ENCODE measurements around the gene ZNF586.

The ZNF586 gene

GRCh38 chr19:57755031-57755430 lies 14.4 kb upstream of the ZNF586 start:
- CTCF ChIA-PET = no interaction called here
- POLR2A ChIA-PET = no interaction called here
- peaks cover 79 to 99% of the 10 kb centered on the region in 2 experiments for H3K36me3 ChIP-seq (ENCODE audit: control insufficient read depth in 2 of 2, insufficient read depth in 1 of 2, low read length in 2 of 2)
- TF ChIP-seq ZNF548 (tag by site-specific recombination; IDR thresholded peaks at IDR 0.05) (no peak), ZNF239 (tag by site-specific recombination; IDR thresholded peaks at IDR 0.05) (no peak), ZNF747 (tag by site-specific recombination; IDR thresholded peaks at IDR 0.05) (no peak), ZNF48 (tag by site-specific recombination; IDR thresholded peaks at IDR 0.05) (no peak), SETDB1 (IDR thresholded peaks at IDR 0.05; ENCODE audit: insufficient read length, low read length) (peak; percentile 73)
- TF ChIP-seq, protein P1, sequence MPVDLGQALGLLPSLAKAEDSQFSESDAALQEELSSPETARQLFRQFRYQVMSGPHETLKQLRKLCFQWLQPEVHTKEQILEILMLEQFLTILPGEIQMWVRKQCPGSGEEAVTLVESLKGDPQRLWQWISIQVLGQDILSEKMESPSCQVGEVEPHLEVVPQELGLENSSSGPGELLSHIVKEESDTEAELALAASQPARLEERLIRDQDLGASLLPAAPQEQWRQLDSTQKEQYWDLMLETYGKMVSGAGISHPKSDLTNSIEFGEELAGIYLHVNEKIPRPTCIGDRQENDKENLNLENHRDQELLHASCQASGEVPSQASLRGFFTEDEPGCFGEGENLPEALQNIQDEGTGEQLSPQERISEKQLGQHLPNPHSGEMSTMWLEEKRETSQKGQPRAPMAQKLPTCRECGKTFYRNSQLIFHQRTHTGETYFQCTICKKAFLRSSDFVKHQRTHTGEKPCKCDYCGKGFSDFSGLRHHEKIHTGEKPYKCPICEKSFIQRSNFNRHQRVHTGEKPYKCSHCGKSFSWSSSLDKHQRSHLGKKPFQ (tag by site-specific recombination; IDR thresholded peaks at IDR 0.05) = 0 out of 2 replicates have a peak, but pooled peaks have one; percentile 15
- no peaks in the 10 kb centered on the region for H3K4me1 ChIP-seq (ENCODE audit: control insufficient read depth, insufficient read depth, low read length)
- H3K9me3 ChIP-seq (ENCODE audit: control insufficient read depth, insufficient read depth, low read depth, low read length) = peaks cover 12% of the 10 kb centered on the region
- H3K27ac ChIP-seq (ENCODE audit: extremely low read depth, low read depth, low read length) = no peak overlapping the region
- no peak overlapping the region for H3K4me3 ChIP-seq (ENCODE audit: low read depth, low read length)

DNA sequence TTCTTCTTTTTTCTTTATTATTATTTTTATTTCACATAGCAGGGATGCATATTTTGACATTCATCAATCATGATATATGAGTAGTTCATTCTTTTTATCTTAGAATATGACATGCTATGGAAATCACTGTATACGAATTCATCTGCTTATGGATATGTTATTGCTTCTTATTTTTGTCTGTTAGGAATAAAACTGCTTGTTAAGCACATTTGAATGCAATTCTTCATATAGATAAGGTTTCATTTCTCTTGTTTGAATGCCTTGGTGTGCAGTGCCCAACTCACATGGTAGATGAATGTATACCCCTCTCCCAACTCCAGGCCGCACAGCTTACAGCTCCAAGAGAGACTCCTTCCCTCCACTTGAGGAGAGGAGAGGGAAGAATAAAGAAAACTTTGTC lies 11.5 kb upstream of the ZNF586 start:
- TF ChIP-seq ZNF10 (tag by site-specific recombination; IDR thresholded peaks at IDR 0.05) = no peak
- Histone ChIP-seq H3K4me1 (ENCODE audit: control insufficient read depth, insufficient read depth, low read length) (no peaks in the 10 kb centered on the region), H3K9me3 (ENCODE audit: control insufficient read depth, insufficient read depth, low read depth, low read length) (peaks cover 8% of the 10 kb centered on the region), H3K36me3 (ENCODE audit: control insufficient read depth in 2 of 2, insufficient read depth in 1 of 2, low read length in 2 of 2) (peaks cover 66 to 79% of the 10 kb centered on the region in 2 experiments), H3K4me3 (ENCODE audit: low read depth, low read length) (no peak overlapping the region), H3K27ac (ENCODE audit: extremely low read depth, low read depth, low read length) (no peak overlapping the region)
- CTCF ChIA-PET = no interaction called here
- POLR2A ChIA-PET = interaction anchor here (3.1 kb wide), 1 partner anchor 11 kb away, joined by 11 read pairs; the partner anchor contains the start of gene ZNF586

GRCh38 chr19:57759096-57759495 lies 10.4 kb upstream of the ZNF586 start:
- TF ChIP-seq ZIC2 (tag by site-specific recombination; IDR thresholded peaks at IDR 0.05) (no peak), IKZF3 (tag by site-specific recombination; IDR thresholded peaks at IDR 0.05) (no peak), MEIS1 (CRISPR knock-in tag; IDR thresholded peaks at IDR 0.05; ENCODE audit: borderline replicate concordance) (no peak), ZNF223 (tag by site-specific recombination; IDR thresholded peaks at IDR 0.05) (no peak), ZNF785 (tag by site-specific recombination; IDR thresholded peaks at IDR 0.05) (no peak)
- POLR2A ChIA-PET = interaction anchor here (1.0 to 3.1 kb wide), 2 partner anchors 10 to 56 kb away, joined by 3 to 11 read pairs; partner anchors contain the start of genes ZNF552 and ZNF586
- Histone ChIP-seq H3K4me1 (ENCODE audit: control insufficient read depth, insufficient read depth, low read length) (no peaks in the 10 kb centered on the region), H3K4me3 (ENCODE audit: low read depth, low read length) (no peak overlapping the region), H3K27ac (ENCODE audit: extremely low read depth, low read depth, low read length) (no peak overlapping the region), H3K9me3 (ENCODE audit: control insufficient read depth, insufficient read depth, low read depth, low read length) (peaks cover 5% of the 10 kb centered on the region), H3K36me3 (ENCODE audit: control insufficient read depth in 2 of 2, insufficient read depth in 1 of 2, low read length in 2 of 2) (peaks cover 58 to 72% of the 10 kb centered on the region in 2 experiments)
- CTCF ChIA-PET = no interaction called here

DNA sequence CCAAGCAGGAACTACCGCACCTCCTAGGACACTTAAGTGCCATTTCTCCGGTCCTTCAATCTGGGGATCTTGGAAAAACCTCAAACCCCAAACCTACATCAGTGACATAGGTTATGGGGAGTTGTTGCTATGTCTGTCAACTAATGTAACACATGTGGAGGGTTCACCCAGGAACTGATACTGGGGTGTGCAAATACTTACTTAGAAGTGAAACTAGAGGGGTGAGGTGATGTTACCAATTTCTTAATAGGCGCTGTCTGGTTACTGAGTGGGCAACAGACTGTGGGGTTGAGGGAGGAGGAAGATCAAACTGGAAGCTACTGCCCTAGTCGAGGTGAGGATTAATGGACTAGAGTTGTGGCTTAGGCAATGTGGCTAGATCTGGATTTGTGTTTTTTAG lies 1.9 kb downstream of the ZNF586 start:
- Histone ChIP-seq H3K36me3 (ENCODE audit: control insufficient read depth in 2 of 2, insufficient read depth in 1 of 2, low read length in 2 of 2) (peaks cover 29 to 55% of the 10 kb centered on the region in 2 experiments; a peak in 2 of 3 replicates), H3K9me3 (ENCODE audit: control insufficient read depth, insufficient read depth, low read depth, low read length) (peaks cover 5% of the 10 kb centered on the region; the same call in 1 of the 2 replicates), H3K4me1 (ENCODE audit: control insufficient read depth, insufficient read depth, low read length) (no peaks in the 10 kb centered on the region), H3K27ac (ENCODE audit: extremely low read depth, low read depth, low read length) (no peak overlapping the region), H3K4me3 (ENCODE audit: low read depth, low read length) (no peak overlapping the region)
- CTCF ChIA-PET = no interaction called here
- POLR2A ChIA-PET = no interaction called here
- TF ChIP-seq HOXD13 (CRISPR knock-in tag; IDR thresholded peaks at IDR 0.05; ENCODE audit: borderline replicate concordance) (0 out of 2 replicates have a peak, but pooled peaks have one; percentile 15), ZNF549 (tag by site-specific recombination; IDR thresholded peaks at IDR 0.05) (peak; percentile 84)
- TF ChIP-seq, protein P2, sequence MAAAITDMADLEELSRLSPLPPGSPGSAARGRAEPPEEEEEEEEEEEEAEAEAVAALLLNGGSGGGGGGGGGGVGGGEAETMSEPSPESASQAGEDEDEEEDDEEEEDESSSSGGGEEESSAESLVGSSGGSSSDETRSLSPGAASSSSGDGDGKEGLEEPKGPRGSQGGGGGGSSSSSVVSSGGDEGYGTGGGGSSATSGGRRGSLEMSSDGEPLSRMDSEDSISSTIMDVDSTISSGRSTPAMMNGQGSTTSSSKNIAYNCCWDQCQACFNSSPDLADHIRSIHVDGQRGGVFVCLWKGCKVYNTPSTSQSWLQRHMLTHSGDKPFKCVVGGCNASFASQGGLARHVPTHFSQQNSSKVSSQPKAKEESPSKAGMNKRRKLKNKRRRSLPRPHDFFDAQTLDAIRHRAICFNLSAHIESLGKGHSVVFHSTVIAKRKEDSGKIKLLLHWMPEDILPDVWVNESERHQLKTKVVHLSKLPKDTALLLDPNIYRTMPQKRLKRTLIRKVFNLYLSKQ (tag by site-specific recombination; IDR thresholded peaks at IDR 0.05; ENCODE audit: borderline replicate concordance) = no peak

Measured in HEK293 (cell line).